Right lobe of liver (tissue), 4 donors: Measurements from ENCODE around the gene SCG2.

ENCODE experiments used
- CTCF ChIP-seq, 4 donors: fragments of 200-600 bp in 3 of 4; fragments of 450-650 bp in 1 of 4; IDR thresholded peaks; one replicate each; pipeline versions ENCODE4 v1.5.1 to v1.8.0; 2016 to 2022; ENCODE audit warnings: antibody characterized with exemption in 4 of 4, mild to moderate bottlenecking in 2 of 4
- POLR2A ChIP-seq: fragments of 450-650 bp; IDR thresholded peaks from one replicate; pipeline ENCODE4 v1.6.1; 2017; ENCODE audit warnings: antibody characterized with exemption, mild to moderate bottlenecking
- donor health status: DM: no; HTN: no; CAD: no.
- donor health status: DM: no; HTN: no; CAD: no.
- donor health status: DM: no; HTN: yes; CAD: no.

GRCh38 chr2:223590964-223591363 lies 11.2 kb downstream of the SCG2 start:
- TF ChIP-seq CTCF (IDR thresholded peaks at IDR 0.05) (no peak), POLR2A (no peak)
